Right lobe of liver (tissue), 4 donors: ENCODE measurements around the gene ZNF18.
"Not testable (repeated sequence)": the region's sequence is repeated elsewhere in the genome, so short reads cannot be mapped to it uniquely, and the experiment has no call there.

ENCODE experiments used
- POLR2A ChIP-seq: fragments of 450-650 bp; IDR thresholded peaks from one replicate; pipeline ENCODE4 v1.6.1; 2017; ENCODE audit warnings: antibody characterized with exemption, mild to moderate bottlenecking
- TF ChIP-seq, protein P1 (sequence below), 4 donors: fragments of 200-600 bp in 3 of 4; fragments of 450-650 bp in 1 of 4; IDR thresholded peaks; one replicate each; pipeline versions ENCODE4 v1.5.1 to v1.8.0; 2016 to 2022; ENCODE audit warnings: antibody characterized with exemption in 4 of 4, mild to moderate bottlenecking in 2 of 4
- donor health status: DM: no; HTN: no; CAD: no.
- donor health status: DM: no; HTN: no; CAD: no.
- donor health status: DM: no; HTN: yes; CAD: no.

DNA sequence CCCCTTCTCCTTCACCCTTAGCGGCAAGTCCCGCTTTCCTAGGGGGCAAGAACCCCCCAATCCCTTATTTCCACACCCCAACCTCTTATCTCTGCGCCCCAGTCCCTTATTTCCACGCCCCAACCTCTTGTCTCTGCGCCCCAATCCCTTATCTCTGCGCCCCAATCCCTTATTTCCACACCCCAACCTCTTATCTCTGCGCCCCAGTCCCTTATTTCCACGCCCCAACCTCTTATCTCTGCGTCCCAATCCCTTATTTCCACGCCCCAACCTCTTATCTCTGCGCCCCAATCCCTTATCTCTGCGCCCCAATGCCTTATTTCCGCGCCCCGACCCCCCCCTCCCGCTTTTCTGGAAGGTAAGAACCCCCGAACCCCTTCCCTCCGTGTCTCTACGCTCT lies 24.5 kb downstream of the ZNF18 start:
- TF ChIP-seq, protein P1, sequence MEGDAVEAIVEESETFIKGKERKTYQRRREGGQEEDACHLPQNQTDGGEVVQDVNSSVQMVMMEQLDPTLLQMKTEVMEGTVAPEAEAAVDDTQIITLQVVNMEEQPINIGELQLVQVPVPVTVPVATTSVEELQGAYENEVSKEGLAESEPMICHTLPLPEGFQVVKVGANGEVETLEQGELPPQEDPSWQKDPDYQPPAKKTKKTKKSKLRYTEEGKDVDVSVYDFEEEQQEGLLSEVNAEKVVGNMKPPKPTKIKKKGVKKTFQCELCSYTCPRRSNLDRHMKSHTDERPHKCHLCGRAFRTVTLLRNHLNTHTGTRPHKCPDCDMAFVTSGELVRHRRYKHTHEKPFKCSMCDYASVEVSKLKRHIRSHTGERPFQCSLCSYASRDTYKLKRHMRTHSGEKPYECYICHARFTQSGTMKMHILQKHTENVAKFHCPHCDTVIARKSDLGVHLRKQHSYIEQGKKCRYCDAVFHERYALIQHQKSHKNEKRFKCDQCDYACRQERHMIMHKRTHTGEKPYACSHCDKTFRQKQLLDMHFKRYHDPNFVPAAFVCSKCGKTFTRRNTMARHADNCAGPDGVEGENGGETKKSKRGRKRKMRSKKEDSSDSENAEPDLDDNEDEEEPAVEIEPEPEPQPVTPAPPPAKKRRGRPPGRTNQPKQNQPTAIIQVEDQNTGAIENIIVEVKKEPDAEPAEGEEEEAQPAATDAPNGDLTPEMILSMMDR (IDR thresholded peaks at IDR 0.05) = not testable (repeated sequence)
- not testable (repeated sequence) for TF ChIP-seq POLR2A
